HepG2 (cell line): Measurements from ENCODE around the gene USP7. TPM values are rescaled to one million over a fixed set of nuclear protein-coding genes. Genes with fewer than 3 reads are reported as not detected.
"Not testable (repeated sequence)": the region's sequence is repeated elsewhere in the genome, so short reads cannot be mapped to it uniquely, and the experiment has no call there.

Source experiments
- ATAC-seq: fragments of 200-7000 bp; cut with Tn5 transposase; 3 replicates; pipeline ENCODE4 v1.9.1; 2020; ENCODE audit warnings: mild to moderate bottlenecking, moderate library complexity
- BruUV-seq: library from RNA; stranded (reverse); fragments of 400-500 nt; replicated peaks from 2 replicates; lab custom pipeline; 2021; lab: Mats Ljungman, UMichigan
- CTCF ChIA-PET: fragments of 300-600 bp; formaldehyde crosslinking; extraction: SDS; loops from one replicate; lab custom pipeline; 2021; ENCODE audit warnings: low total read pairs, inconsistent platforms, low intra/inter-chr PET ratio; lab: Yijun Ruan, JAX
- POLR2A ChIA-PET: fragments of 350-600 bp; sonication (Branson Sonifier 250); formaldehyde crosslinking; loops from one replicate; lab custom pipeline; 2020; ENCODE audit warnings: antibody characterized with exemption, inconsistent platforms; lab: Yijun Ruan, JAX
- DNase-seq: peaks from one replicate; pipeline ENCODE4 v3.0.0-alpha.2; 2015; ENCODE audit warnings: low spot score
- FAIRE-seq: peaks from 3 replicates; lab custom pipeline; 2011; peaks lifted over from hg19 to GRCh38; lab: Jason Lieb, UNC
- H2AFZ ChIP-seq: one replicate; pipeline ENCODE4 v1.6.1; 2011; ENCODE audit warnings: low read length, inconsistent platforms
- H3K27ac ChIP-seq: fragments of 300-600 bp; 3 replicates; pipeline ENCODE4 v1.8.0; 2011; ENCODE audit warnings: mixed run types, mild to moderate bottlenecking, mixed read lengths, low read length, inconsistent platforms; ENCODE audit not compliant: insufficient read depth; ENCODE audit errors: extremely low read length
- H3K27me3 ChIP-seq, 2 experiments: fragments of 200-600 bp in 1 of 2; 2 replicates in 1 of 2; 3 replicates in 1 of 2; pipeline versions ENCODE4 v1.6.0 to v1.8.0; 2011; ENCODE audit warnings: low read length in 2 of 2, mild to moderate bottlenecking in 2 of 2, moderate library complexity in 2 of 2, inconsistent platforms in 1 of 2; ENCODE audit not compliant: insufficient read depth in 2 of 2, control insufficient read depth in 1 of 2
- H3K36me3 ChIP-seq, 2 experiments: fragments of 200-600 bp in 1 of 2; replicated peaks in 1 of 2; 2 replicates in 1 of 2; 3 replicates in 1 of 2; pipeline versions ENCODE4 v1.5.1 to v1.8.0; 2011; ENCODE audit warnings: low read length in 2 of 2, inconsistent platforms in 1 of 2; ENCODE audit not compliant: insufficient read depth in 2 of 2, control insufficient read depth in 1 of 2
- H3K4me1 ChIP-seq: 2 replicates; pipeline ENCODE4 v1.5.1; 2012; ENCODE audit warnings: low read length, inconsistent platforms; ENCODE audit not compliant: insufficient read depth
- H3K4me2 ChIP-seq: 2 replicates; pipeline ENCODE4 v1.6.0; 2011; ENCODE audit warnings: low read depth, low read length, inconsistent platforms
- H3K4me3 ChIP-seq, 3 experiments: fragments of 200-600 bp in 1 of 3; sonication (generic), shearing (Covaris generic) in 1 of 3; replicated peaks in 1 of 3; 2 replicates each; pipeline ENCODE4 v1.5.1; 2011 to 2016; ENCODE audit warnings: low read length in 3 of 3, inconsistent platforms in 2 of 3, low read depth in 2 of 3, mild to moderate bottlenecking in 2 of 3, control low read depth in 1 of 3, mixed read lengths in 1 of 3; ENCODE audit not compliant: insufficient read depth in 1 of 3
- H3K79me2 ChIP-seq: one replicate; pipeline ENCODE4 v1.6.1; 2011; ENCODE audit warnings: low read length, inconsistent platforms; ENCODE audit not compliant: insufficient read depth
- H3K9ac ChIP-seq: 2 replicates; pipeline ENCODE4 v1.6.0; 2011; ENCODE audit warnings: mild to moderate bottlenecking, low read depth, low read length, inconsistent platforms; ENCODE audit not compliant: insufficient read depth
- H3K9me3 ChIP-seq: 2 replicates; pipeline ENCODE4 v1.5.1; 2012; ENCODE audit warnings: mild to moderate bottlenecking, low read length
- H4K20me1 ChIP-seq: 2 replicates; pipeline ENCODE4 v1.6.0; 2011; ENCODE audit warnings: inconsistent platforms, mild to moderate bottlenecking, low read length, moderate library complexity; ENCODE audit not compliant: insufficient read depth
- GATAD1 ChIP-seq: IDR thresholded peaks from 2 replicates; pipeline ENCODE4 v1.6.1; 2016; ENCODE audit warnings: missing genetic modification reagents, missing compliant biosample characterization
- PTBP1 ChIP-seq: fragments of 200-400 bp; formaldehyde crosslinking; IDR thresholded peaks from 2 replicates; pipeline ENCODE4 v1.6.1; 2018; ENCODE audit warnings: low read length, low read depth; ENCODE audit not compliant: poor library complexity, severe bottlenecking
- ZFP41 ChIP-seq: sonication (generic); formaldehyde crosslinking; IDR thresholded peaks from 2 replicates; pipeline ENCODE4 v1.4.0; 2020; ENCODE audit warnings: mild to moderate bottlenecking, missing genetic modification reagents, borderline replicate concordance
- ZNF207 ChIP-seq: fragments of 450-650 bp; IDR thresholded peaks from 2 replicates; pipeline ENCODE4 v1.6.1; 2016; ENCODE audit warnings: antibody characterized with exemption, borderline replicate concordance
- ZNF441 ChIP-seq: sonication (generic); formaldehyde crosslinking; IDR thresholded peaks from 2 replicates; pipeline ENCODE4 v1.7.0; 2021; ENCODE audit warnings: missing genetic modification reagents, borderline replicate concordance
- ZNF7 ChIP-seq: IDR thresholded peaks from 2 replicates; pipeline ENCODE4 v1.6.1; 2016; ENCODE audit warnings: missing biosample characterization, missing genetic modification reagents
- WGBS: methylation state at CpG from one replicate; pipeline ENCODE4 v1.1.6; 2017; ENCODE audit warnings: low lambda C conversion rate; 5-methylcytosine and 5-hydroxymethylcytosine counted together
- in situ Hi-C: cut with HindIII; loops from 2 replicates; pipeline ENCODE4 v1.10.0; 2017; ENCODE audit warnings: low pct_unique_long_range_greater_than_20kb; ENCODE audit not compliant: extremely low pct_ligation_motif_present
- intact Hi-C: fragments of 100-400 bp; cut with micrococcal nuclease; formaldehyde crosslinking; loops from one replicate; pipeline ENCODE4 v1.10.0; 2022; ENCODE audit not compliant: unreplicated experiment
- polyA plus RNA-seq, 8 experiments: library from polyadenylated mRNA; depleted of rRNA in 3 of 8; stranded (reverse) in 7 of 8; unstranded in 1 of 8; fragments of >200 nt; fragmentation: Illumina TruSeq in 4 of 8; extraction: Trizol in 4 of 8; gene quantifications; 2 replicates each; pipeline versions ENCODE4 v1.2.1 to v1.2.3, GENCODE V29; 2011 to 2016; ENCODE audit warnings: low read depth in 4 of 8, missing spikeins in 1 of 8, mixed read lengths in 1 of 8; ENCODE audit not compliant: insufficient read depth in 1 of 8
- total RNA-seq, 5 experiments: library from RNA; depleted of rRNA; stranded (reverse); fragments of >200 nt; fragmentation: Illumina TruSeq; extraction: Trizol; gene quantifications; 2 replicates each; pipeline ENCODE4 v1.2.3, GENCODE V29; 2016; ENCODE audit warnings: low read depth in 1 of 5
- TF ChIP-seq, protein P1 (sequence below): sonication (generic); formaldehyde crosslinking; IDR thresholded peaks from 2 replicates; pipeline ENCODE4 v1.4.0; 2020; ENCODE audit warnings: missing genetic modification reagents, mild to moderate bottlenecking, borderline replicate concordance
- TF ChIP-seq, protein P2 (sequence below): sonication (generic); formaldehyde crosslinking; IDR thresholded peaks from 2 replicates; pipeline ENCODE4 v1.4.0; 2020; ENCODE audit warnings: mild to moderate bottlenecking, missing genetic modification reagents
- TF ChIP-seq, protein P3 (sequence below): sonication (generic); formaldehyde crosslinking; IDR thresholded peaks from 2 replicates; pipeline ENCODE4 v1.4.0; 2020; ENCODE audit warnings: missing genetic modification reagents, borderline replicate concordance
- TF ChIP-seq, protein P4 (sequence below): sonication (generic); formaldehyde crosslinking; IDR thresholded peaks from 2 replicates; pipeline ENCODE4 v1.4.0; 2020; ENCODE audit warnings: missing genetic modification reagents

Gene USP7
- total and polyA plus RNA-seq, 2 of the 13 experiments (the other 11 are each of a cell fraction or from before 2014, with no cell fraction given) = 52.5 to 173 TPM

DNA sequence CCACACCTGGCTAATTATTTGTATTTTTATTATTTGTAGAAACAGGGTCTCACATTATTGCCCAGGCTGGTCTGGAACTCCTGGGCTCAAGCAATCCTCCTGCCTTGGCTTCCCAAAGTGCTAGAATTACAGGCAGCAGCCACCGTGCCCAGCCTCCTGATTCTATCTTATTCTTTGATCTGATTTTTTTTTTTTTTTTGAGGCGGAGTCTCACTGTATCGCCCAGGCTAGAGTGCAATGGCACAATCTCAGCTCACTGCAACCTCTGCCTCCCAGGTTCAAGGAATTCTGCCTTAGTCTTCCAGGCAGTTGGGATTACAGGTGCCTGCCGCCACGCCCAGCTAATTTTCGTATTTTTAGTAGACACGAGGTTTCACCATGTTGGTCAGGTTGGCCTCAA lies 88.4 kb downstream of the USP7 start:
- BruUV-seq, H3K27me3 ChIP-seq, H3K36me3 ChIP-seq, H4K20me1 ChIP-seq, CTCF ChIA-PET, H3K4me2 ChIP-seq, H2AFZ ChIP-seq, ATAC-seq, FAIRE-seq, H3K79me2 ChIP-seq, H3K9ac ChIP-seq, intact Hi-C loops, H3K27ac ChIP-seq, H3K9me3 ChIP-seq, H3K4me3 ChIP-seq, DNase-seq: not testable (repeated sequence)
- TF ChIP-seq, protein P1, sequence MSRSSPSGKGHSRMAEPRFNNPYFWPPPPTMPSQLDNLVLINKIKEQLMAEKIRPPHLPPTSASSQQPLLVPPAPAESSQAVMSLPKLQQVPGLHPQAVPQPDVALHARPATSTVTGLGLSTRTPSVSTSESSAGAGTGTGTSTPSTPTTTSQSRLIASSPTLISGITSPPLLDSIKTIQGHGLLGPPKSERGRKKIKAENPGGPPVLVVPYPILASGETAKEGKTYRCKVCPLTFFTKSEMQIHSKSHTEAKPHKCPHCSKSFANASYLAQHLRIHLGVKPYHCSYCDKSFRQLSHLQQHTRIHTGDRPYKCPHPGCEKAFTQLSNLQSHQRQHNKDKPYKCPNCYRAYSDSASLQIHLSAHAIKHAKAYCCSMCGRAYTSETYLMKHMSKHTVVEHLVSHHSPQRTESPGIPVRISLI = peak; percentile 26
- peak; percentile 92 for TF ChIP-seq ZNF441
- 25% methylated on average over 7 of the region's 7 CpGs for WGBS
- in situ Hi-C loops = loop anchor here (25.0 kb wide), 1 partner anchor 213 kb away; the partner anchor contains the start of gene ABAT
- POLR2A ChIA-PET = interaction anchor here (1.8 to 4.9 kb wide), 2 partner anchors 9 to 11 kb away, joined by 5 to 55 read pairs; no protein-coding TSS in a partner anchor
- H3K4me1 ChIP-seq = peaks cover 80% of the 10 kb centered on the region

DNA sequence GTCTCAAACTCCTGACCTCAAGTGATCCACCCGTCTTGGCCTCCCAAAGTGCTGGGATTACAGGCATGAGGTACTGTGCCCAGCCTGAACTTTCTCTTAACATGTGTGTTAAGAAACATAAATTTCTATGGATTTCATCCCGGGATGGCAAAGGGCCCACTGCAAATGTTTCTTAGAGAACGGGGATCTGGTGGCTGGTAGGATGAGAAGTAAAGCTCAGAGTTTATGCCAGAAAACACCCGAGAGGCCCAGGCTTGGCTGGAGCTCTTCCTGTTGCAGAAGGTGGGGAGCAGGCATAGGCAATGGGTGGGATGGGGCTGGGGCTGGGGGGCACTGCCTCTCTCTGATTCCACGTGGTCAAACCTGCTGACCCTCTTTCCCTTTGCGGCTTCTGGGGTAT lies 89.3 kb downstream of the USP7 start:
- no TSS peak for BruUV-seq
- DNase-seq = no peak

More for the DNA sequence above, 89.3 kb downstream of the USP7 start:
- Histone ChIP-seq H3K4me2 (peak overlapping the region; percentile 8; the same call in 1 of the 2 replicates), H3K4me3 (no peak overlapping the region), H2AFZ (no peak overlapping the region), H3K36me3 (no peaks in the 10 kb centered on the region), H3K27ac (no peak overlapping the region), H3K4me1 (peaks cover 79% of the 10 kb centered on the region), H3K27me3 (peaks cover 0 to 8% of the 10 kb centered on the region in 2 experiments; a peak in 2 of 5 replicates), H3K79me2 (no peaks in the 10 kb centered on the region), H3K9ac (no peak overlapping the region), H4K20me1 (no peaks in the 10 kb centered on the region)
- intact Hi-C loops (no loop called here), in situ Hi-C loops (no loop called here)
- ATAC-seq (no peak), FAIRE-seq (no peak)
- ChIA-PET CTCF (interaction anchor here (0.6 to 1.2 kb wide), 3 partner anchors 11 to 239 kb away, joined by 3 to 7 read pairs (median 4); no protein-coding TSS in a partner anchor), POLR2A (interaction anchor here (1.8 to 4.9 kb wide), 4 partner anchors 10 to 217 kb away, joined by 5 to 55 read pairs (median 7); partner anchors contain the start of gene HAPSTR1)
- 0 out of 2 replicates have a peak, but pooled peaks have one; percentile 6 for TF ChIP-seq ZFP41 (CRISPR knock-in tag)
- TF ChIP-seq, protein P2, sequence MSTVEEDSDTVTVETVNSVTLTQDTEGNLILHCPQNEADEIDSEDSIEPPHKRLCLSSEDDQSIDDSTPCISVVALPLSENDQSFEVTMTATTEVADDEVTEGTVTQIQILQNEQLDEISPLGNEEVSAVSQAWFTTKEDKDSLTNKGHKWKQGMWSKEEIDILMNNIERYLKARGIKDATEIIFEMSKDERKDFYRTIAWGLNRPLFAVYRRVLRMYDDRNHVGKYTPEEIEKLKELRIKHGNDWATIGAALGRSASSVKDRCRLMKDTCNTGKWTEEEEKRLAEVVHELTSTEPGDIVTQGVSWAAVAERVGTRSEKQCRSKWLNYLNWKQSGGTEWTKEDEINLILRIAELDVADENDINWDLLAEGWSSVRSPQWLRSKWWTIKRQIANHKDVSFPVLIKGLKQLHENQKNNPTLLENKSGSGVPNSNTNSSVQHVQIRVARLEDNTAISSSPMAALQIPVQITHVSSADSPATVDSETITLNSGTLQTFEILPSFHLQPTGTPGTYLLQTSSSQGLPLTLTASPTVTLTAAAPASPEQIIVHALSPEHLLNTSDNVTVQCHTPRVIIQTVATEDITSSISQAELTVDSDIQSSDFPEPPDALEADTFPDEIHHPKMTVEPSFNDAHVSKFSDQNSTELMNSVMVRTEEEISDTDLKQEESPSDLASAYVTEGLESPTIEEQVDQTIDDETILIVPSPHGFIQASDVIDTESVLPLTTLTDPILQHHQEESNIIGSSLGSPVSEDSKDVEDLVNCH = no peak
- TF ChIP-seq ZNF7 (CRISPR knock-in tag) = no peak
- TF ChIP-seq PTBP1 = no peak
- TF ChIP-seq ZNF207 = no peak
- TF ChIP-seq GATAD1 (CRISPR knock-in tag) = no peak
- TF ChIP-seq, protein P3, sequence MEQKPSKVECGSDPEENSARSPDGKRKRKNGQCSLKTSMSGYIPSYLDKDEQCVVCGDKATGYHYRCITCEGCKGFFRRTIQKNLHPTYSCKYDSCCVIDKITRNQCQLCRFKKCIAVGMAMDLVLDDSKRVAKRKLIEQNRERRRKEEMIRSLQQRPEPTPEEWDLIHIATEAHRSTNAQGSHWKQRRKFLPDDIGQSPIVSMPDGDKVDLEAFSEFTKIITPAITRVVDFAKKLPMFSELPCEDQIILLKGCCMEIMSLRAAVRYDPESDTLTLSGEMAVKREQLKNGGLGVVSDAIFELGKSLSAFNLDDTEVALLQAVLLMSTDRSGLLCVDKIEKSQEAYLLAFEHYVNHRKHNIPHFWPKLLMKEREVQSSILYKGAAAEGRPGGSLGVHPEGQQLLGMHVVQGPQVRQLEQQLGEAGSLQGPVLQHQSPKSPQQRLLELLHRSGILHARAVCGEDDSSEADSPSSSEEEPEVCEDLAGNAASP (CRISPR knock-in tag) = no peak
- TF ChIP-seq, protein P4, sequence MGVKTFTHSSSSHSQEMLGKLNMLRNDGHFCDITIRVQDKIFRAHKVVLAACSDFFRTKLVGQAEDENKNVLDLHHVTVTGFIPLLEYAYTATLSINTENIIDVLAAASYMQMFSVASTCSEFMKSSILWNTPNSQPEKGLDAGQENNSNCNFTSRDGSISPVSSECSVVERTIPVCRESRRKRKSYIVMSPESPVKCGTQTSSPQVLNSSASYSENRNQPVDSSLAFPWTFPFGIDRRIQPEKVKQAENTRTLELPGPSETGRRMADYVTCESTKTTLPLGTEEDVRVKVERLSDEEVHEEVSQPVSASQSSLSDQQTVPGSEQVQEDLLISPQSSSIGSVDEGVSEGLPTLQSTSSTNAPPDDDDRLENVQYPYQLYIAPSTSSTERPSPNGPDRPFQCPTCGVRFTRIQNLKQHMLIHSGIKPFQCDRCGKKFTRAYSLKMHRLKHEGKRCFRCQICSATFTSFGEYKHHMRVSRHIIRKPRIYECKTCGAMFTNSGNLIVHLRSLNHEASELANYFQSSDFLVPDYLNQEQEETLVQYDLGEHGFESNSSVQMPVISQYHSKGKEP (CRISPR knock-in tag) = no peak
- TF ChIP-seq, all 625 proteins: peak for 1
- 27% methylated on average over 6 of the region's 6 CpGs for WGBS
- no peaks in the 10 kb centered on the region for H3K9me3 ChIP-seq
